CD14-positive monocyte (primary cell): ENCODE measurements around the gene CAPN9. TPM values are rescaled to one million over a fixed set of nuclear protein-coding genes. Genes with fewer than 3 reads are reported as not detected.
A peak's percentile ranks its signal among the peaks of the same experiment; 100 is the strongest.
"Not testable (repeated sequence)": the region's sequence is repeated elsewhere in the genome, so short reads cannot be mapped to it uniquely, and the experiment has no call there.

ENCODE experiments used
- DNase-seq, 3 donors: peaks; one replicate each; pipeline ENCODE4 v3.0.0-alpha.2; 2011 to 2022
- H2AFZ ChIP-seq: 2 replicates; pipeline ENCODE4 v1.6.0; 2012; ENCODE audit warnings: mild to moderate bottlenecking, low read depth, low read length, inconsistent platforms; ENCODE audit not compliant: insufficient read depth, poor library complexity, severe bottlenecking
- H3K27ac ChIP-seq, 2 donors: 1 replicate in 1 of 2; 2 replicates in 1 of 2; pipeline ENCODE4 v1.5.1; 2012 to 2013; ENCODE audit warnings: low read length in 2 of 2, control low read depth in 1 of 2, inconsistent platforms in 1 of 2, low read depth in 1 of 2, mild to moderate bottlenecking in 1 of 2
- H3K27me3 ChIP-seq, 2 donors: one replicate each; pipeline versions ENCODE4 v1.6.0 to v1.6.1; 2011 to 2013; ENCODE audit warnings: low read length in 2 of 2; ENCODE audit not compliant: control insufficient read depth in 2 of 2, insufficient read depth in 2 of 2
- H3K36me3 ChIP-seq, 2 donors: replicated peaks in 1 of 2; 1 replicate in 1 of 2; 2 replicates in 1 of 2; pipeline versions ENCODE4 v1.5.1 to v1.6.1; 2012 to 2013; ENCODE audit warnings: low read length in 2 of 2, control low read depth in 1 of 2, inconsistent platforms in 1 of 2, mild to moderate bottlenecking in 1 of 2; ENCODE audit not compliant: insufficient read depth in 2 of 2, control insufficient read depth in 1 of 2
- H3K4me1 ChIP-seq, 2 donors: 1 replicate in 1 of 2; 2 replicates in 1 of 2; pipeline versions ENCODE4 v1.5.1 to v1.6.1; 2012 to 2013; ENCODE audit warnings: low read length in 2 of 2, control low read depth in 1 of 2, inconsistent platforms in 1 of 2, mild to moderate bottlenecking in 1 of 2, moderate library complexity in 1 of 2; ENCODE audit not compliant: insufficient read depth in 2 of 2, control insufficient read depth in 1 of 2
- H3K4me2 ChIP-seq: replicated peaks from 2 replicates; pipeline ENCODE3; 2012; ENCODE audit warnings: low read length, moderate library complexity, mild to moderate bottlenecking; ENCODE audit not compliant: poor library complexity, severe bottlenecking; ENCODE audit errors: extremely low read depth
- H3K4me3 ChIP-seq, 3 experiments: fragments of 200-600 bp in 1 of 3; sonication (generic) in 1 of 3; replicated peaks in 1 of 3; 1 replicate in 2 of 3; 2 replicates in 1 of 3; pipeline ENCODE4 v1.5.1; 2011 to 2013; ENCODE audit warnings: low read length in 3 of 3, mild to moderate bottlenecking in 3 of 3, control low read depth in 2 of 3, low read depth in 2 of 3, inconsistent platforms in 1 of 3, moderate library complexity in 1 of 3
- H3K79me2 ChIP-seq: 2 replicates; pipeline ENCODE4 v1.6.0; 2012; ENCODE audit warnings: mild to moderate bottlenecking, control low read depth, inconsistent platforms, low read length, moderate library complexity; ENCODE audit not compliant: insufficient read depth
- H3K9ac ChIP-seq: 2 replicates; pipeline ENCODE4 v1.6.0; 2017; ENCODE audit warnings: low read length, mild to moderate bottlenecking; ENCODE audit not compliant: insufficient read depth, poor library complexity, severe bottlenecking
- H3K9me3 ChIP-seq, 2 donors: replicated peaks in 1 of 2; 1 replicate in 1 of 2; 2 replicates in 1 of 2; pipeline versions ENCODE4 v1.5.1 to v1.6.1; 2012 to 2013; ENCODE audit warnings: low read length in 2 of 2, control low read depth in 1 of 2; ENCODE audit not compliant: control insufficient read depth in 1 of 2, insufficient read depth in 1 of 2
- H4K20me1 ChIP-seq: 2 replicates; pipeline ENCODE4 v1.6.0; 2012; ENCODE audit warnings: mild to moderate bottlenecking, low read length, control low read depth, moderate library complexity; ENCODE audit not compliant: insufficient read depth
- H3K27ac Mint-ChIP-seq, 7 donors: one replicate each; pipeline ENCODE4 v1.8.0; 2020; ENCODE audit warnings: mild to moderate bottlenecking in 7 of 7, mixed read lengths in 7 of 7, moderate library complexity in 6 of 7, inconsistent platforms in 2 of 7
- H3K27me3 Mint-ChIP-seq, 3 donors: one replicate each; pipeline ENCODE4 v1.8.0; 2021 to 2022; ENCODE audit warnings: low read depth in 3 of 3, mild to moderate bottlenecking in 3 of 3, mixed read lengths in 3 of 3, moderate library complexity in 3 of 3, inconsistent platforms in 1 of 3
- H3K36me3 Mint-ChIP-seq, 2 donors: one replicate each; pipeline ENCODE4 v1.8.0; 2020; ENCODE audit warnings: mixed read lengths in 2 of 2, inconsistent platforms in 1 of 2, mild to moderate bottlenecking in 1 of 2
- H3K4me1 Mint-ChIP-seq: one replicate; pipeline ENCODE4 v1.8.0; 2020; ENCODE audit warnings: mild to moderate bottlenecking, mixed read lengths
- H3K4me3 Mint-ChIP-seq, 2 donors: one replicate each; pipeline ENCODE4 v1.8.0; 2020; ENCODE audit warnings: mild to moderate bottlenecking in 2 of 2, mixed read lengths in 2 of 2, moderate library complexity in 1 of 2
- H3K9me3 Mint-ChIP-seq, 7 donors: one replicate each; pipeline ENCODE4 v1.8.0; 2020 to 2022; ENCODE audit warnings: mixed read lengths in 7 of 7, mild to moderate bottlenecking in 6 of 7, moderate library complexity in 6 of 7, inconsistent platforms in 2 of 7
- WGBS: methylation state at CpG from one replicate; pipeline ENCODE4 v1.1.5; 2013; ENCODE audit warnings: missing lambda C conversion rate; ENCODE audit not compliant: insufficient coverage; 5-methylcytosine and 5-hydroxymethylcytosine counted together
- intact Hi-C, 2 donors: fragments of 100-400 bp; cut with micrococcal nuclease; formaldehyde crosslinking; loops; one replicate each; pipeline versions ENCODE4 v1.15.0 to v1.15.1; 2023
- polyA minus RNA-seq: library from RNA; depleted of rRNA, polyadenylated mRNA; stranded (reverse); fragments of >200 nt; gene quantifications from 2 replicates; pipeline ENCODE4 v1.2.3, GENCODE V29; 2012
- polyA plus RNA-seq, 3 donors: library from polyadenylated mRNA; depleted of rRNA in 1 of 3; unstranded in 2 of 3; stranded (reverse) in 1 of 3; fragments of 300-500 nt in 2 of 3; fragments of >200 nt in 1 of 3; fragmentation: Illumina TruSeq in 2 of 3; gene quantifications; 1 replicate in 2 of 3; 2 replicates in 1 of 3; pipeline ENCODE4 v1.2.3, GENCODE V29; 2012 to 2021
- total RNA-seq, 12 experiments: library from RNA in 1 of 12; stranded (reverse) in 1 of 12; fragments of 120-200 nt in 1 of 12; gene quantifications; one replicate each; pipeline ENCODE4 v1.2.4 and lab custom pipeline; 2013 to 2026; ENCODE audit warnings: mixed read lengths in 6 of 12, inconsistent platforms in 1 of 12
- TF ChIP-seq, protein P1 (sequence below): fragments of 200-600 bp; IDR thresholded peaks from one replicate; pipeline ENCODE4 v1.8.0; 2022; ENCODE audit warnings: antibody characterized with exemption, mild to moderate bottlenecking

The CAPN9 gene, protein sequence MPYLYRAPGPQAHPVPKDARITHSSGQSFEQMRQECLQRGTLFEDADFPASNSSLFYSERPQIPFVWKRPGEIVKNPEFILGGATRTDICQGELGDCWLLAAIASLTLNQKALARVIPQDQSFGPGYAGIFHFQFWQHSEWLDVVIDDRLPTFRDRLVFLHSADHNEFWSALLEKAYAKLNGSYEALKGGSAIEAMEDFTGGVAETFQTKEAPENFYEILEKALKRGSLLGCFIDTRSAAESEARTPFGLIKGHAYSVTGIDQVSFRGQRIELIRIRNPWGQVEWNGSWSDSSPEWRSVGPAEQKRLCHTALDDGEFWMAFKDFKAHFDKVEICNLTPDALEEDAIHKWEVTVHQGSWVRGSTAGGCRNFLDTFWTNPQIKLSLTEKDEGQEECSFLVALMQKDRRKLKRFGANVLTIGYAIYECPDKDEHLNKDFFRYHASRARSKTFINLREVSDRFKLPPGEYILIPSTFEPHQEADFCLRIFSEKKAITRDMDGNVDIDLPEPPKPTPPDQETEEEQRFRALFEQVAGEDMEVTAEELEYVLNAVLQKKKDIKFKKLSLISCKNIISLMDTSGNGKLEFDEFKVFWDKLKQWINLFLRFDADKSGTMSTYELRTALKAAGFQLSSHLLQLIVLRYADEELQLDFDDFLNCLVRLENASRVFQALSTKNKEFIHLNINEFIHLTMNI
- total RNA-seq (2013) = not detected
- polyA plus RNA-seq = not detected
- polyA minus RNA-seq = not detected in 2 replicates
- total RNA-seq (lab: John Stamatoyannopoulos, UW) = 0 to 1.5 (median 0.04) reads per million in 11 experiments

DNA sequence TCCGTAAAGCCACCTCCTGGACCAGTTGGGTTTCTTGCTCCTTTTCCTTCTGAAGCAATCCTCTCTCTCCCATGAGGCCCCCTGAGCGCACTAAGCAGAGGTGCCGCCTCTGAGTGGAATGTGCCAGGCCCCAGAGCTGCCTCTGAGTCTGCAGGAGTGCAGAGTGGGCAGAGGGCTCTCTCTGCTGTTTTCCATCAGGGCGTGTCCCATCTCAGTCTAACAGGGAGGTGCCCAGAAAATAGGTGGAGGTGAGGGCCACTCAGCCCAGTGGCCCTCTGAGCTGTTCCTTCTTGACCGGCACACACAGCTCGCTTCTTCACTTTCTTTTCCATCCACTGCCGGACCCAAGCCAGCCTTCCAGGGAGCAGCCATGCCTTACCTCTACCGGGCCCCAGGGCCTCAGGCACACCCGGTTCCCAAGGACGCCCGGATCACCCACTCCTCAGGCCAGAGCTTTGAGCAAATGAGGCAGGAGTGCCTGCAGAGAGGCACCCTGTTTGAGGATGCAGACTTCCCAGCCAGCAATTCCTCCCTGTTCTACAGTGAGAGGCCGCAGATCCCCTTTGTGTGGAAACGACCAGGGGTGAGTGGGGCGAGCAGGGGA lies at the start of gene CAPN9:
CAPN9 (plus strand) TSS at position 262 of the 604 bp plus-strand sequence; CDS start at position 371, 109 bp downstream.
- no peak within 1 kb of the TSS for H3K9ac ChIP-seq
- no peaks in the 10 kb centered on the region for H3K27me3 ChIP-seq
- H3K4me3 Mint-ChIP-seq = no peak within 1 kb of the TSS
- peak within 1 kb of the TSS in 1 of 7 donors; percentile 19 for H3K27ac Mint-ChIP-seq
- H4K20me1 ChIP-seq = no peaks in the 10 kb centered on the region
- TF ChIP-seq, protein P1, sequence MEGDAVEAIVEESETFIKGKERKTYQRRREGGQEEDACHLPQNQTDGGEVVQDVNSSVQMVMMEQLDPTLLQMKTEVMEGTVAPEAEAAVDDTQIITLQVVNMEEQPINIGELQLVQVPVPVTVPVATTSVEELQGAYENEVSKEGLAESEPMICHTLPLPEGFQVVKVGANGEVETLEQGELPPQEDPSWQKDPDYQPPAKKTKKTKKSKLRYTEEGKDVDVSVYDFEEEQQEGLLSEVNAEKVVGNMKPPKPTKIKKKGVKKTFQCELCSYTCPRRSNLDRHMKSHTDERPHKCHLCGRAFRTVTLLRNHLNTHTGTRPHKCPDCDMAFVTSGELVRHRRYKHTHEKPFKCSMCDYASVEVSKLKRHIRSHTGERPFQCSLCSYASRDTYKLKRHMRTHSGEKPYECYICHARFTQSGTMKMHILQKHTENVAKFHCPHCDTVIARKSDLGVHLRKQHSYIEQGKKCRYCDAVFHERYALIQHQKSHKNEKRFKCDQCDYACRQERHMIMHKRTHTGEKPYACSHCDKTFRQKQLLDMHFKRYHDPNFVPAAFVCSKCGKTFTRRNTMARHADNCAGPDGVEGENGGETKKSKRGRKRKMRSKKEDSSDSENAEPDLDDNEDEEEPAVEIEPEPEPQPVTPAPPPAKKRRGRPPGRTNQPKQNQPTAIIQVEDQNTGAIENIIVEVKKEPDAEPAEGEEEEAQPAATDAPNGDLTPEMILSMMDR = no peak
- no peaks in the 10 kb centered on the region for H3K36me3 Mint-ChIP-seq
- WGBS = 80% methylated on average over 14 of the region's 14 CpGs
- H3K9me3 Mint-ChIP-seq = no peaks in the 10 kb centered on the region
- intact Hi-C loops = no loop called here
- H3K4me1 ChIP-seq = peaks cover 0 to 14% of the 10 kb centered on the region in 2 donors
- no peak within 1 kb of the TSS for H3K4me2 ChIP-seq
- no peak for DNase-seq
- H2AFZ ChIP-seq = no peak within 1 kb of the TSS
- H3K4me1 Mint-ChIP-seq = no peaks in the 10 kb centered on the region
- no peaks in the 10 kb centered on the region for H3K9me3 ChIP-seq
- H3K36me3 ChIP-seq = no peaks in the 10 kb centered on the region
- no peaks in the 10 kb centered on the region for H3K79me2 ChIP-seq
- H3K27me3 Mint-ChIP-seq = peaks cover 2 to 5% (median 4%) of the 10 kb centered on the region in 3 donors
- no peak within 1 kb of the TSS for H3K4me3 ChIP-seq
- no peak within 1 kb of the TSS for H3K27ac ChIP-seq

DNA sequence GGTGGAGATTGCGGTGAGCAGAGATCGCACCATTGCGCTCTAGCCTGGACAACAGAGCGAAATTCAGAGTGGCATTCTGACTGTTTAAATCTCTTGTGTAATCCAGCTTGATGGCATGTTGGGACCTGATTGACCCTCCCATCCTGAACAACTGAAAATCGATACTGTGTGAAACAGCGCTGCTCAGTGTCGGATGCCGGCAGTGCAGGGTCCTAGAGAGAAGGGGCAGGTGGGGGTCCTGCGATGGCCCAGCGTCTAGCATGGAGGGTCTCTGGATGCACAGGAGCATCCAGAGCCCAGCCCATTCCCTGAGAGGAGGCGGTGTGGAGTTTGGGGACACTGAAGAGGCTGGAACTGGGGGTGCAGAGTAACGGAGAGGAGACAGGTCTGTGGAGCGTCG lies 49.1 kb upstream of the CAPN9 start:
- Histone ChIP-seq H3K4me3 (no peak overlapping the region), H3K9me3 (no peaks in the 10 kb centered on the region), H3K79me2 (no peaks in the 10 kb centered on the region), H3K4me1 (no peaks in the 10 kb centered on the region), H3K9ac (no peak overlapping the region), H3K27me3 (no peaks in the 10 kb centered on the region), H3K27ac (no peak overlapping the region), H3K4me2 (no peak overlapping the region), H2AFZ (no peak overlapping the region), H3K36me3 (peaks cover 14 to 17% of the 10 kb centered on the region in 2 donors), H4K20me1 (no peaks in the 10 kb centered on the region)
- H3K36me3 Mint-ChIP-seq = peaks cover 11 to 20% of the 10 kb centered on the region in 2 donors
- 95% methylated on average over 14 of the region's 14 CpGs for WGBS
- H3K27me3 Mint-ChIP-seq = peaks cover 0 to 2% (median 2%) of the 10 kb centered on the region in 3 donors
- no peak for DNase-seq
- no peak overlapping the region for H3K4me3 Mint-ChIP-seq
- H3K27ac Mint-ChIP-seq = no peak overlapping the region
- no peaks in the 10 kb centered on the region for H3K9me3 Mint-ChIP-seq
- TF ChIP-seq, protein P1 = no peak
- H3K4me1 Mint-ChIP-seq = no peaks in the 10 kb centered on the region
- intact Hi-C loops = no loop called here

DNA sequence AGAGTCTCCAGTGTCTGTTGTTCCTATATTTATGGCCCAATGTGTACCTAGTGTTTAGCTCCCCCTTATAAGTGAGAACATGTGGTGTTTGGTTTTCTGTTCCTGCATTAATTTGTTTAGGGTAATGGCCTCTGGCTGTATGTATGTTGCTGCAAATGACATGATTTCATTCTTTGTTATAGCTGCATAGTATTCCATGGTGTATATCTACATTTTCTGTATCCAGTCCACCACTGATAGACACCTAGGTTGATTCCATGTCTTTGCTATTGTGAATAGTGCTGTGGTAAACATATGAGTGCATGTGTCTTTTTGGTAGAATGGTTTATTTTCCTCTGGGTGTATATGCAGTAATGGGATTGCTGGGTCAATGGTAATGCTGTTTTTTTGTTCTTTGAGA lies 48.2 kb upstream of the CAPN9 start:
- H3K4me1 Mint-ChIP-seq, intact Hi-C loops, H3K4me1 ChIP-seq, DNase-seq, H3K9me3 ChIP-seq, H3K9ac ChIP-seq, H3K4me2 ChIP-seq, H3K4me3 ChIP-seq, H3K79me2 ChIP-seq, H3K27ac ChIP-seq, H3K36me3 ChIP-seq, H3K4me3 Mint-ChIP-seq, H3K9me3 Mint-ChIP-seq, H2AFZ ChIP-seq, H3K27ac Mint-ChIP-seq, H3K27me3 ChIP-seq, H3K27me3 Mint-ChIP-seq, H4K20me1 ChIP-seq: not testable (repeated sequence)
- peaks cover 4 to 13% of the 10 kb centered on the region in 2 donors for H3K36me3 Mint-ChIP-seq
